Heart left ventricle (tissue), 16 donors: Measurements from ENCODE around the gene NEMP2. TPM values are rescaled to one million over a fixed set of nuclear protein-coding genes. Genes with fewer than 3 reads are reported as not detected.
A peak's percentile ranks its signal among the peaks of the same experiment; 100 is the strongest.
"Not testable (repeated sequence)": the region's sequence is repeated elsewhere in the genome, so short reads cannot be mapped to it uniquely, and the experiment has no call there.

ENCODE experiments used
- ATAC-seq, 4 donors: fragments of 200-7000 bp; cut with Tn5 transposase; one replicate each; pipeline ENCODE4 v1.9.1; 2020 to 2022; ENCODE audit warnings: moderate library complexity in 4 of 4, mild to moderate bottlenecking in 3 of 4, moderate number of reproducible peaks in 1 of 4
- DNase-seq, 5 donors: peaks; one replicate each; pipeline ENCODE4 v3.0.0-alpha.2; 2020
- H3K27ac ChIP-seq, 12 donors: fragments of 200-600 bp; sonication (generic) in 4 of 12; one replicate each; pipeline versions ENCODE4 v1.5.0 to v1.8.0; 2016 to 2022; ENCODE audit warnings: mild to moderate bottlenecking in 2 of 12
- H3K27me3 ChIP-seq, 9 donors: fragments of 200-600 bp; sonication (generic) in 2 of 9; one replicate each; pipeline versions ENCODE4 v1.5.1 to v1.8.0; 2016 to 2022; ENCODE audit warnings: mild to moderate bottlenecking in 3 of 9
- H3K36me3 ChIP-seq, 9 donors: fragments of 200-600 bp; sonication (generic) in 2 of 9; one replicate each; pipeline versions ENCODE4 v1.5.0 to v1.8.0; 2018 to 2022; ENCODE audit warnings: mild to moderate bottlenecking in 2 of 9
- H3K4me1 ChIP-seq, 12 donors: fragments of 200-600 bp; sonication (generic) in 4 of 12; one replicate each; pipeline versions ENCODE4 v1.5.0 to v1.8.0; 2016 to 2022; ENCODE audit warnings: mild to moderate bottlenecking in 3 of 12
- H3K4me3 ChIP-seq, 12 donors: fragments of 200-600 bp; sonication (generic) in 4 of 12; one replicate each; pipeline versions ENCODE4 v1.5.0 to v1.8.0; 2017 to 2022; ENCODE audit warnings: mild to moderate bottlenecking in 9 of 12, moderate library complexity in 4 of 12
- H3K9me3 ChIP-seq, 12 donors: fragments of 200-600 bp; sonication (generic) in 4 of 12; one replicate each; pipeline versions ENCODE4 v1.5.0 to v1.8.0; 2016 to 2022; ENCODE audit warnings: mild to moderate bottlenecking in 1 of 12
- CTCF ChIP-seq, 12 donors: fragments of 200-600 bp; sonication (generic) in 4 of 12; IDR thresholded peaks; one replicate each; pipeline versions ENCODE4 v1.5.0 to v1.8.0; 2018 to 2022; ENCODE audit warnings: antibody characterized with exemption in 12 of 12, mild to moderate bottlenecking in 5 of 12
- POLR2A ChIP-seq, 2 donors: fragments of 450-650 bp; IDR thresholded peaks; one replicate each; pipeline ENCODE4 v1.6.1; 2017; ENCODE audit warnings: antibody characterized with exemption in 2 of 2, mild to moderate bottlenecking in 2 of 2, moderate library complexity in 2 of 2
- WGBS, 4 donors: extraction: QIAGEN DNeasy Blood & Tissue Kit in 2 of 4; methylation state at CpG; one replicate each; pipeline versions ENCODE4 v1.1.5 to v1.1.7; 2013 to 2018; 5-methylcytosine and 5-hydroxymethylcytosine counted together
- intact Hi-C, 10 donors: fragments of 100-400 bp; cut with DNase I; formaldehyde crosslinking; loops; one replicate each; pipeline versions ENCODE4 v1.11.1 to v1.14.2; 2022
- polyA plus RNA-seq, 2 donors: library from polyadenylated mRNA; stranded (reverse); fragments of 200-250 nt; gene quantifications; one replicate each; pipeline ENCODE4 v1.2.3, GENCODE V29; 2013
- total RNA-seq, 9 donors: library from RNA; depleted of rRNA in 2 of 9; stranded (reverse); fragments of >200 nt in 2 of 9; fragmentation: NEBNext Ultra II Directional in 3 of 9; extraction: Animal tissue kit (Norgen Biotek cat#: 25700) in 3 of 9; gene quantifications; one replicate each; pipeline versions ENCODE4 v1.1.0 to v1.2.4, GENCODE V29; 2016 to 2023
- donor health status: ischemic (EF 13 %, LVEDD 7.1; RV severe dilation, severe dysfunction).
- donor health status: healthy with polysubstance abuse.
- donor health status: DM: no; HTN: yes; CAD: no.
- donor health status: DM: no; HTN: no; CAD: no.
- donor health status: ischemic (EF 25% LVEDD 6.9; RV normal size, moderate dysfunction).
- donor health status: ischemic (EF 25% LVEDD 5.7; RV mildly dilated, moderate dysfunction).
- donor health status: healthy.
- donor health status: DM: yes; HTN: yes; CAD: no.
- donor health status: ischemic (EF 35%, LVEDD 5.7; RV mildly dilated, moderate dysfunction).
- donor health status: nonischemic (EF 11% LVEDD 7.7; RV severe dilation, severe dysfunction).
- donor health status: DM: yes; HTN: yes; CAD: no.
- donor health status: PGD.
- donor health status: ischemic (EF 29% LVEDD 5.4; RV normal size, mild dysfunction).
- donor health status: nonischemic (EF 23%, LVEDD 6.1; RV moderate dilation, normal function).

Gene NEMP2
- total and polyA plus RNA-seq, 11 donors, result 0.42 to 4.6 (median 2.2) TPM

DNA sequence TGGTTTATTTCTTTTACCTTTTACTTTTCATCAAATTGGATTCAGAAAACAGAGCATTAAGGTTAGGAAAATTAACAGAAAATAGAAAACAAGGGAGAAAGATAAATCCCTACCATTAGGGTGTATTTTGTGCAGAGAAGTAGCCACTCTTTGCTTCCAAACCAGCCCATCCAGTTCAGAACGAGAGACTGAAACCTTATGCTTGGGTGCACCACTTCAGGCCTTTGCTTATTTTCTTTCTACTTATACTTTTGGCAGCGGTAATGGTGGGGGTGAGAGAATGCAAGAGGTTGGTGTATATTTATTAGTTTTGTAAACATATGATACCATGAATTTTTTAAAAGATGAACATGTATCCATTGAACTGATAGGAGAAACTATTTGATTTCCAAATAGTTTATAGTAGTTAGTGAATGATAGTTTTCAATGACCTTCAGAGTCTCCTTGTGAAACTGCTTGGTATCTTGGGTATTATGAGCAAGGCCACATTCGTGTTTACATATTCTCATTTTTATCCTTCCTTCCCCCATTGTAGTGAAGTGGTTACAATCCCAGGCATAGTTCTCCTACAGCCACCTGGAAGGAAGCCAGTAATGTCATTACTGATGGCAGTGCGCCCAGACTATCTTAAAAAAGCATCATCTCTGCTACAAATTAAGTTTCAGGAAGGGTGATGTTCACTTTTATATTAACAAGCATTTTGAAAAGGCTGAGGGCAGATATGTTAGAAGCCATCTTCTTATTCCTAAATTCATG, 65.5 kb downstream of the NEMP2 start:
- Histone ChIP-seq H3K4me1 (peaks cover 17 to 59% (median 40%) of the 10 kb centered on the region in 12 donors), H3K9me3 (no peaks in the 10 kb centered on the region), H3K27me3 (no peaks in the 10 kb centered on the region), H3K4me3 (peak overlapping the region in 5 of 12 donors; percentile 7 to 27 (median 7)), H3K27ac (peak overlapping the region; percentile 69 to 91 (median 82)), H3K36me3 (peaks cover 0 to 11% (median 0%) of the 10 kb centered on the region in 9 donors)
- intact Hi-C loops, result loop anchor here in 4 of 10 donors (2.0 to 10.0 kb wide), 6 partner anchors 42 to 66 kb away; partner anchors contain the start of genes MFSD6 (in 3 of the 4) and NEMP2 (in 1 of the 4)
- no peak for TF ChIP-seq POLR2A (IDR thresholded peaks at IDR 0.05)
- 10 to 14% (median 12%) methylated on average over 4 of the region's 4 CpGs for WGBS, 4 donors
- peak; percentile 72 to 87 (median 82) for DNase-seq
- peak; percentile 82 to 90 (median 86) for ATAC-seq

DNA sequence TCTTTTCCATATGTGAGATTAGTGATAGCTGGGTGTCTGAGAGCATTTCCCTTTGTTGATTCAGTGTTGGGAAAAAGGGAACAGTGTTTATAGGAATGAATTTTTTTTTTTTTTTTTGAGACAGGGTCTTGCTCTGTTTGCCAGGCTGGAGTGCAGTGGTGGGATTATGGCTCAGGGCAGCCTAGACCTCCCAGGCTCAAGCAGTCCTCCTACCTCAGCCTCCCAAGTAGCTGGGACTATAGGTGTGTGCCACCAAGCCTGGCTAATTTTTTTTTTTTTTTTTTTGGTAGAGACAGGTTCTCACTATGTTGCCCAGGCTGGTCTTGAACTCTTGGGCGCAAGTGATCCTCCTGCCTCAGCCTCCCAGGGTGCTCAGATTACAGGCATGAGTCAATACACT, 66.2 kb downstream of the NEMP2 start:
- H3K9me3 ChIP-seq, ATAC-seq, DNase-seq, H3K27me3 ChIP-seq, H3K4me3 ChIP-seq: not testable (repeated sequence)
- intact Hi-C loops, result loop anchor here in 4 of 10 donors (2.0 to 10.0 kb wide), 6 partner anchors 41 to 66 kb away; partner anchors contain the start of genes MFSD6 (in 3 of the 4) and NEMP2 (in 1 of the 4)
- H3K27ac ChIP-seq, result peak overlapping the region; percentile 69 to 91 (median 82)
- WGBS, 4 donors, result 76 to 93% (median 88%) methylated on average over 1 of the region's 1 CpG
- H3K4me1 ChIP-seq, result peaks cover 17 to 59% (median 40%) of the 10 kb centered on the region in 12 donors
- peaks cover 0 to 11% (median 0%) of the 10 kb centered on the region in 9 donors for H3K36me3 ChIP-seq

GRCh38 chr2:190467575-190468083, 66.9 kb downstream of the NEMP2 start:
- WGBS, 4 donors, result 6 to 13% (median 8%) methylated on average over 5 of the region's 5 CpGs
- intact Hi-C loops, result loop anchor here in 4 of 10 donors (2.0 to 10.0 kb wide), 6 partner anchors 40 to 67 kb away; partner anchors contain the start of genes MFSD6 (in 3 of the 4) and NEMP2 (in 1 of the 4)

DNA sequence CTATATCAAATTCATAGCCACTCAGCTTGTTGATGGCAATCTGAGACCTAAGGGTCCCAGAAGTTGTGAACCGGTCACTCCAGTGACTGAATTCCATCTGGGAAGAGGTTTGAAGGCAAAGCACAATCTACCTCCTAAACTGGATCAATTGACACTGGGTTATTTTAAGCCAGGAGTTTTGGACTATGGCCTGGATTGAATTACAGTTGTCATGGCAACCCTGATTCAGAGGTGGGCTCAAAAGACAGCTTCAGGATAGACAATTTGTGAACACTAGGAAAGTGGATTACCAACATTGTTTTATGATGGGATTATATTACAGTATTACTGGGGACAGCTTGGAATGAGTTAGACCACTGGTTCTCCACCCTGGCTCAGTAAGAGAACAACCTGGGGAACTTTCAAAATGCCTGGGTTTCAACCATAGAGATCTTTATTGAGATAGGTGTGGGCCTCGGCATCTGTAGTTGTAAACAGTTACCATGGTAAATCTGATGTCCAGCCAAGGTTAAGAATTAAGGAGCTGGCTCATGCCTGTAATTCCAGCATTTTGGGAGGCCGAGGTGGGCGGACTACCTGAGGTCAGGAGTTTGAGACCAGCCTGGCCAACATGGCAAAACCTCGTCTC, 67.6 kb downstream of the NEMP2 start:
- H3K4me1 ChIP-seq, result peaks cover 17 to 63% (median 40%) of the 10 kb centered on the region in 12 donors
- no peak for TF ChIP-seq CTCF (IDR thresholded peaks at IDR 0.05)
- TF ChIP-seq POLR2A (IDR thresholded peaks at IDR 0.05), result no peak
- intact Hi-C loops, result loop anchor here in 4 of 10 donors (5.0 to 10.0 kb wide), 4 partner anchors 40 to 62 kb away; partner anchors contain the start of gene MFSD6 (in 2 of the 4)
- peak overlapping the region; percentile 69 to 91 (median 82) for H3K27ac ChIP-seq
- 43 to 60% (median 57%) methylated on average over 5 of the region's 5 CpGs for WGBS, 4 donors
- no peak overlapping the region for H3K4me3 ChIP-seq
- ATAC-seq (no peak), DNase-seq (no peak)
- no peaks in the 10 kb centered on the region for H3K27me3 ChIP-seq
- no peaks in the 10 kb centered on the region for H3K9me3 ChIP-seq
- peaks cover 0 to 8% (median 0%) of the 10 kb centered on the region in 9 donors for H3K36me3 ChIP-seq

More at GRCh38 chr2:190467575-190468083, 66.9 kb downstream of the NEMP2 start:
- DNase-seq (no peak), ATAC-seq (peak in 1 of 4 donors; percentile 7)
- Histone ChIP-seq H3K9me3 (no peaks in the 10 kb centered on the region), H3K36me3 (peaks cover 0 to 11% (median 0%) of the 10 kb centered on the region in 9 donors), H3K27ac (peak overlapping the region; percentile 69 to 91 (median 82)), H3K4me1 (peaks cover 17 to 61% (median 40%) of the 10 kb centered on the region in 12 donors), H3K27me3 (no peaks in the 10 kb centered on the region), H3K4me3 (peak overlapping the region in 1 of 12 donors; percentile 7)
- TF ChIP-seq CTCF (IDR thresholded peaks at IDR 0.05) (no peak), POLR2A (IDR thresholded peaks at IDR 0.05) (no peak)
